C4-2B (cell line): ENCODE measurements around the gene SLC22A15.

Experiments used
- ZFX ChIP-seq: fragments of 450-650 bp; IDR thresholded peaks from 2 replicates; pipeline ENCODE4 v1.6.1; 2017
- TF ChIP-seq, protein P1 (sequence below): fragments of 450-650 bp; conservative IDR thresholded peaks from 2 replicates; pipeline ENCODE4 v1.5.1; 2017; ENCODE audit warnings: mild to moderate bottlenecking

DNA sequence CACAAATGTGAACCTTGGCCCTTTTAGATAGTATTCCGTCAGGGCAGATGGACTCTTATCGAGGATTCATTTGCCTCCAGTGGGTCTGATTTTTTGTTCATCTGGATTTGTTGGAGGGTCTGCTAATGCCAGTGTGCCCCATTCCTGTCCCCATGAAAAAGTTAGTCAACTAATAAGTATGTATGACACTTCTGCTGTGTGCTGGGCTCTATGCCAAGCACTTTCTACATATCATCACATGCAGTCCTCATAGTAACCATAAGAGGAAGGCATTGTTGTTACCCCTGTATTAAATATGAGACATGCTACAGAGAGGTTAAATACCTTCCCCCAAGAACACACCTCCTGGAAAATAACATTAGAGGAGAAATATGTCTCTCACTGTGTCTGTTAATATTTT, 88.3 kb downstream of the SLC22A15 start:
- TF ChIP-seq, protein P1, sequence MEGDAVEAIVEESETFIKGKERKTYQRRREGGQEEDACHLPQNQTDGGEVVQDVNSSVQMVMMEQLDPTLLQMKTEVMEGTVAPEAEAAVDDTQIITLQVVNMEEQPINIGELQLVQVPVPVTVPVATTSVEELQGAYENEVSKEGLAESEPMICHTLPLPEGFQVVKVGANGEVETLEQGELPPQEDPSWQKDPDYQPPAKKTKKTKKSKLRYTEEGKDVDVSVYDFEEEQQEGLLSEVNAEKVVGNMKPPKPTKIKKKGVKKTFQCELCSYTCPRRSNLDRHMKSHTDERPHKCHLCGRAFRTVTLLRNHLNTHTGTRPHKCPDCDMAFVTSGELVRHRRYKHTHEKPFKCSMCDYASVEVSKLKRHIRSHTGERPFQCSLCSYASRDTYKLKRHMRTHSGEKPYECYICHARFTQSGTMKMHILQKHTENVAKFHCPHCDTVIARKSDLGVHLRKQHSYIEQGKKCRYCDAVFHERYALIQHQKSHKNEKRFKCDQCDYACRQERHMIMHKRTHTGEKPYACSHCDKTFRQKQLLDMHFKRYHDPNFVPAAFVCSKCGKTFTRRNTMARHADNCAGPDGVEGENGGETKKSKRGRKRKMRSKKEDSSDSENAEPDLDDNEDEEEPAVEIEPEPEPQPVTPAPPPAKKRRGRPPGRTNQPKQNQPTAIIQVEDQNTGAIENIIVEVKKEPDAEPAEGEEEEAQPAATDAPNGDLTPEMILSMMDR, result no peak
- no peak for TF ChIP-seq ZFX
